ENCODE measurements around the gene C21orf58. TPM values are rescaled to one million over a fixed set of nuclear protein-coding genes. Genes with fewer than 3 reads are reported as not detected.

Gene C21orf58
- total RNA-seq, 1 experiment from 2014 or later = 35.1 TPM

GRCh38 chr21:46334351-46335140 lies 10.9 kb upstream of the C21orf58 start:
- no peaks in the 10 kb centered on the region for H3K4me1 Mint-ChIP-seq
- no peak overlapping the region for H3K4me3 Mint-ChIP-seq
- CTCF ChIA-PET = interaction anchor here (0.7 kb wide), 1 partner anchor 125 kb away, joined by 4 read pairs; no protein-coding TSS in a partner anchor
- POLR2A ChIA-PET = interaction anchor here (0.7 kb wide), 1 partner anchor 67 kb away, joined by 3 read pairs; no protein-coding TSS in a partner anchor
- DNase-seq (ENCODE audit: low spot score) (no peak), ATAC-seq (no peak)
- peaks cover 66% of the 10 kb centered on the region for H3K36me3 Mint-ChIP-seq
- H3K27ac Mint-ChIP-seq = no peak overlapping the region
- TF ChIP-seq NFATC4 (CRISPR knock-in tag; IDR thresholded peaks at IDR 0.05) (no peak), NR3C1 (CRISPR knock-in tag; conservative IDR thresholded peaks at IDR 0.05; ENCODE audit: low read depth) (no peak), KAT7 (CRISPR knock-in tag; IDR thresholded peaks at IDR 0.05; ENCODE audit: borderline replicate concordance) (no peak), MAX (CRISPR knock-in tag; IDR thresholded peaks at IDR 0.05) (no peak), CREM (CRISPR knock-in tag; IDR thresholded peaks at IDR 0.05) (no peak), ARID4B (CRISPR knock-in tag; IDR thresholded peaks at IDR 0.05; ENCODE audit: borderline replicate concordance) (no peak), TEAD4 (CRISPR knock-in tag; IDR thresholded peaks at IDR 0.05) (no peak), JUN (CRISPR knock-in tag; IDR thresholded peaks at IDR 0.05) (no peak), FOXK1 (CRISPR knock-in tag; IDR thresholded peaks at IDR 0.05) (no peak), ZNF671 (CRISPR knock-in tag; IDR thresholded peaks at IDR 0.05) (no peak), TP53 (CRISPR knock-in tag; IDR thresholded peaks at IDR 0.05) (no peak), IRF1 (CRISPR knock-in tag; IDR thresholded peaks at IDR 0.05) (no peak), TCF7 (CRISPR knock-in tag; IDR thresholded peaks at IDR 0.05; ENCODE audit: low read depth) (no peak)
- TF ChIP-seq, protein P1, sequence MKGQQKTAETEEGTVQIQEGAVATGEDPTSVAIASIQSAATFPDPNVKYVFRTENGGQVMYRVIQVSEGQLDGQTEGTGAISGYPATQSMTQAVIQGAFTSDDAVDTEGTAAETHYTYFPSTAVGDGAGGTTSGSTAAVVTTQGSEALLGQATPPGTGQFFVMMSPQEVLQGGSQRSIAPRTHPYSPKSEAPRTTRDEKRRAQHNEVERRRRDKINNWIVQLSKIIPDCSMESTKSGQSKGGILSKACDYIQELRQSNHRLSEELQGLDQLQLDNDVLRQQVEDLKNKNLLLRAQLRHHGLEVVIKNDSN (CRISPR knock-in tag; IDR thresholded peaks at IDR 0.05) = no peak
- TF ChIP-seq, protein P2, sequence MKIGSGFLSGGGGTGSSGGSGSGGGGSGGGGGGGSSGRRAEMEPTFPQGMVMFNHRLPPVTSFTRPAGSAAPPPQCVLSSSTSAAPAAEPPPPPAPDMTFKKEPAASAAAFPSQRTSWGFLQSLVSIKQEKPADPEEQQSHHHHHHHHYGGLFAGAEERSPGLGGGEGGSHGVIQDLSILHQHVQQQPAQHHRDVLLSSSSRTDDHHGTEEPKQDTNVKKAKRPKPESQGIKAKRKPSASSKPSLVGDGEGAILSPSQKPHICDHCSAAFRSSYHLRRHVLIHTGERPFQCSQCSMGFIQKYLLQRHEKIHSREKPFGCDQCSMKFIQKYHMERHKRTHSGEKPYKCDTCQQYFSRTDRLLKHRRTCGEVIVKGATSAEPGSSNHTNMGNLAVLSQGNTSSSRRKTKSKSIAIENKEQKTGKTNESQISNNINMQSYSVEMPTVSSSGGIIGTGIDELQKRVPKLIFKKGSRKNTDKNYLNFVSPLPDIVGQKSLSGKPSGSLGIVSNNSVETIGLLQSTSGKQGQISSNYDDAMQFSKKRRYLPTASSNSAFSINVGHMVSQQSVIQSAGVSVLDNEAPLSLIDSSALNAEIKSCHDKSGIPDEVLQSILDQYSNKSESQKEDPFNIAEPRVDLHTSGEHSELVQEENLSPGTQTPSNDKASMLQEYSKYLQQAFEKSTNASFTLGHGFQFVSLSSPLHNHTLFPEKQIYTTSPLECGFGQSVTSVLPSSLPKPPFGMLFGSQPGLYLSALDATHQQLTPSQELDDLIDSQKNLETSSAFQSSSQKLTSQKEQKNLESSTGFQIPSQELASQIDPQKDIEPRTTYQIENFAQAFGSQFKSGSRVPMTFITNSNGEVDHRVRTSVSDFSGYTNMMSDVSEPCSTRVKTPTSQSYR (CRISPR knock-in tag; IDR thresholded peaks at IDR 0.05) = no peak
- TF ChIP-seq, protein P3, sequence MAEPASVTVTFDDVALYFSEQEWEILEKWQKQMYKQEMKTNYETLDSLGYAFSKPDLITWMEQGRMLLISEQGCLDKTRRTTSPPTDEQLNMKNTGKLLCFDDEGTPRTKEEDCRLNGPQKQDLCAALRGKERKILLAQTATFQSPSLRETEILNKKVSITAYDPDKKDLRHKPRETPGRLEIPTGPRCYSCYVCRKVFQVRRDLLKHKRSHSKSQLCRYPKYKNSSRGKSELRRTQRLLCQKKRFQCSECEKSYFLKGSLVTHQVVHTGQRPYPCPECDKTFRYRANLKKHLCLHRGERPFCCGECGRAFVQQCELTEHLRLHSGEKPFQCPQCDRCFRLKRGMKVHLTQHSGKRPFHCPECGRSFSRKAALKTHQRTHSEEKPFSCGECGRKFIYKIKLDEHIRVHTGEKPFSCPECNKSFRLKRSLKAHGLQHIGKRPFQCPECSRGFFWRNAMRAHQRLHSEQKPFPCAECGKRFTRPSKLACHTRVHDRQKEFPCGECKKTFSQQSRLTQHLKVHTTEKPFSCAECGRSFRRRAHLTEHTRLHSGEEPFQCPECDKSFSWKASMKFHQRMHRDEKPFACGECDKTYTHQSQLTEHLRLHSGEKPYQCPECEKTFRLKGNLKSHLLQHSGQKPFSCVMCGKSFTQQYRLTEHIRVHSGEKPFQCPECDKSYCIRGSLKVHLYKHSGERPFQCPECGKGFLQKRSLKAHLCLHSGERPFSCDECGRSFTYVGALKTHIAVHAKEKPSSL (CRISPR knock-in tag; conservative IDR thresholded peaks at IDR 0.05) = no peak
- TF ChIP-seq, protein P4, sequence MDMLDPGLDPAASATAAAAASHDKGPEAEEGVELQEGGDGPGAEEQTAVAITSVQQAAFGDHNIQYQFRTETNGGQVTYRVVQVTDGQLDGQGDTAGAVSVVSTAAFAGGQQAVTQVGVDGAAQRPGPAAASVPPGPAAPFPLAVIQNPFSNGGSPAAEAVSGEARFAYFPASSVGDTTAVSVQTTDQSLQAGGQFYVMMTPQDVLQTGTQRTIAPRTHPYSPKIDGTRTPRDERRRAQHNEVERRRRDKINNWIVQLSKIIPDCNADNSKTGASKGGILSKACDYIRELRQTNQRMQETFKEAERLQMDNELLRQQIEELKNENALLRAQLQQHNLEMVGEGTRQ (CRISPR knock-in tag; IDR thresholded peaks at IDR 0.05) = no peak
- TF ChIP-seq, protein P5, sequence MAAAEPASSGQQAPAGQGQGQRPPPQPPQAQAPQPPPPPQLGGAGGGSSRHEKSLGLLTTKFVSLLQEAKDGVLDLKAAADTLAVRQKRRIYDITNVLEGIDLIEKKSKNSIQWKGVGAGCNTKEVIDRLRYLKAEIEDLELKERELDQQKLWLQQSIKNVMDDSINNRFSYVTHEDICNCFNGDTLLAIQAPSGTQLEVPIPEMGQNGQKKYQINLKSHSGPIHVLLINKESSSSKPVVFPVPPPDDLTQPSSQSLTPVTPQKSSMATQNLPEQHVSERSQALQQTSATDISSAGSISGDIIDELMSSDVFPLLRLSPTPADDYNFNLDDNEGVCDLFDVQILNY (CRISPR knock-in tag; IDR thresholded peaks at IDR 0.05) = no peak
- TF ChIP-seq, protein P6, sequence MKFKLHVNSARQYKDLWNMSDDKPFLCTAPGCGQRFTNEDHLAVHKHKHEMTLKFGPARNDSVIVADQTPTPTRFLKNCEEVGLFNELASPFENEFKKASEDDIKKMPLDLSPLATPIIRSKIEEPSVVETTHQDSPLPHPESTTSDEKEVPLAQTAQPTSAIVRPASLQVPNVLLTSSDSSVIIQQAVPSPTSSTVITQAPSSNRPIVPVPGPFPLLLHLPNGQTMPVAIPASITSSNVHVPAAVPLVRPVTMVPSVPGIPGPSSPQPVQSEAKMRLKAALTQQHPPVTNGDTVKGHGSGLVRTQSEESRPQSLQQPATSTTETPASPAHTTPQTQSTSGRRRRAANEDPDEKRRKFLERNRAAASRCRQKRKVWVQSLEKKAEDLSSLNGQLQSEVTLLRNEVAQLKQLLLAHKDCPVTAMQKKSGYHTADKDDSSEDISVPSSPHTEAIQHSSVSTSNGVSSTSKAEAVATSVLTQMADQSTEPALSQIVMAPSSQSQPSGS (CRISPR knock-in tag; IDR thresholded peaks at IDR 0.05; ENCODE audit: borderline replicate concordance, low read depth) = no peak
- H3K9me3 Mint-ChIP-seq = no peaks in the 10 kb centered on the region; the same call in 1 of the 2 replicates
- no peaks in the 10 kb centered on the region for H3K27me3 Mint-ChIP-seq (ENCODE audit: low read depth)
